HL-60/S4 treated with phorbol 12-myristate 13-acetate at 8.2 ng/mL for 4 days and 3 days (cell line): ENCODE measurements around the gene TRAPPC12.
"Not testable (repeated sequence)": the region's sequence is repeated elsewhere in the genome, so short reads cannot be mapped to it uniquely, and the experiment has no call there.

Experiments used
- in situ Hi-C: fragments of 300-500 bp; cut with MboI; formaldehyde crosslinking; loops from 2 replicates; pipeline ENCODE4 v1.15.0; 2022; ENCODE audit warnings: low sequenced_read_pairs

The TRAPPC12 gene

DNA sequence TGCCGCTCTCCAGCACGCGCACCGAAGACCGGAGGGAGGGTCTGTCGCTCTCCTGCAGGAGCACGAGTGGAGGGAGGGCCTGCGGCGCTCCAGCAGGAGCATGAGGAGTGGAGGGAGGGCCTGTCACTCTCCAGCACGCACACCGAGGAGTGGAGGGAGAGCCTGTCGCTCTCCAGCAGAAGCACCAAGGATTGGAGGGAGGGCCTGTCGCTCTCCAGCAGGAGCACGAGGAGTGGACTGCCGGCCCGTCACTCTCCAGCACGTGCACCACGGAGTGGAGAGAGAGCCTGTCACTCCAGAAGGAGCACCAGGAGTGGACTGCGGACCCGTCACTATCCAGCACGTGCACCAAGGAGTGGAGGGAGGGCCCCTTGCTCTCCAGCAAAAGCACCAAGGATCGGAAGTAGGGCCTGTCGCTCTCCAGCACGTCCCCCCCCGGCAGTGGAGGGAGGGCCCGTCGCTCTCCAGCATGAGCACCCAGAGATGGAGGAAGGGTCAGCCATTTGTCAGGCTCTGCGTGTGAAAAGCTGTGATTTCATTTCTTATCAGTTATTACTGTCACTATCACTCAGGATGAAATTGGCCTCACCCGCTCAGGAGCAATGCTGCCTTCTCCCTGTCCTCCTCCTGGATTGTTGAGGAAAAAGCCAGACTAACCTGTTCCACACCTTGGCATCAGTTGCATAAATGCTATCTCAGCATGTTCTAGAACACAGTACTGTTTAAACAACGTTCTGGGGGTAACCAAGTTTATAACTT is 103.9 kb downstream of the TRAPPC12 start:
- in situ Hi-C loops: no loop called here

DNA sequence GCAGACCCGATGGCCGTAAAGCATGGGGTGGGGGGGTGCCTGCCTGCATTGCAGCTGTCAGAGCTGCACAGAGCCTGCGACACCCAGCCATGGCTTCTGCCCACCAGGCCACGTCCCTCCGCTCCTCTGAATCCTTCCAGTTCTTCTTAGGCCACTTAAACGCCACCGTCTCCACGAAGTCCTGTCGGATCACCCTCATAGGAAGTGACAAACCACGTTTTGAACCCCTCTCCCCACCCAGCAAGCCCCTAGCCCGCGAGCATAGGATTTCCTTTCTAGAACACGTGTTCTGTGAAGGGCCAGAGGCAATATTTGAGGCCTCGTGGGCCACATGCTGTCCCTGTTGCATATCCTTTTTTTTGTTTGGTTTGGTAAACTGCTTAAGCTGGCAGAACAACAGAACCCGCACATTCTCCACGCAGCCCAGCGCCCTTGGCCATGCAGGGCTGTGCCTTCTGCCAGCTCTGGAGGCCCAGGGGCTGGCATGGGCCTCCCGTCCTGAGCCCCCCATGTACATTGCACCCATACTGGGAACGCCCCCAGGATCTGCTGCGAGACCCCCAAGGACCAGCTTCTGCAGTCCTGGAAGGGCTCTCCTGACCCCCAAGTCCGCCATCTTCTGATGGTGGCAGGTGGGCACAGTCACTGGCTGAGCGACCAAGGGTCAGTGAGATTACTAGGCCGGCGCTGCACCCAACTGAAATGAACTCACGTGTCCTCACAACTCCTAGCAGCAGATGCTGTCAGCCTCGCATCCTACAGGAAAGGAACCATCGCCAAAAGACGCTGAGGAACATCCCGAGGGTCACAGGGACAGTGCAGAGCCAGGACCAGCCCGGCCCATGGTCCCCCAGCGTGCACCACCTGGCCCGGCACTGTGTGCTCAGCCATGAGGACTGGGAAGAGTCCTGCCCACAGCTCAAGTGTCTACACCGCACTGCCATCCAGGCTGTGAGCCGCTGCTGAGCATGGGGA is 104.8 kb downstream of the TRAPPC12 start:
- in situ Hi-C loops: no loop called here

DNA sequence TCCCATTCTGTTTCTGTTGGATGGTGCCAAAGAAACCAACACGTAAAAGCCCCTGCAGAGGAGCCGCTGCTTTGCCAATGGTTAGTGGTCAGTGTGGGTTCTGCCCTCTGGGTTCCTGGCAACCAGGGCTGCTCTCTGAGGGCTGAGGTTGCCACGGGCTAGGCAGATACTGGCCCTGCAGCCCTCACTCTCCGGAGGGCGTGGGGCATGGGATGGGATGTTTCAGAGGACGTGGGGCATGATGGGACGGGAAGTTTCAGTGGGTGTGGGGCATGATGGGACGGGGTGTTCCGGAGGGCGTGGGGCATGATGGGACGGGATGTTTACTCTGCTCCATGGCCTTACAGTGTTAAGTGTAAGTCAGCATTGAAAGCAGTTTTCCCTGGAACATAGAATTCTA is 105.7 kb downstream of the TRAPPC12 start:
- in situ Hi-C loops: no loop called here

DNA sequence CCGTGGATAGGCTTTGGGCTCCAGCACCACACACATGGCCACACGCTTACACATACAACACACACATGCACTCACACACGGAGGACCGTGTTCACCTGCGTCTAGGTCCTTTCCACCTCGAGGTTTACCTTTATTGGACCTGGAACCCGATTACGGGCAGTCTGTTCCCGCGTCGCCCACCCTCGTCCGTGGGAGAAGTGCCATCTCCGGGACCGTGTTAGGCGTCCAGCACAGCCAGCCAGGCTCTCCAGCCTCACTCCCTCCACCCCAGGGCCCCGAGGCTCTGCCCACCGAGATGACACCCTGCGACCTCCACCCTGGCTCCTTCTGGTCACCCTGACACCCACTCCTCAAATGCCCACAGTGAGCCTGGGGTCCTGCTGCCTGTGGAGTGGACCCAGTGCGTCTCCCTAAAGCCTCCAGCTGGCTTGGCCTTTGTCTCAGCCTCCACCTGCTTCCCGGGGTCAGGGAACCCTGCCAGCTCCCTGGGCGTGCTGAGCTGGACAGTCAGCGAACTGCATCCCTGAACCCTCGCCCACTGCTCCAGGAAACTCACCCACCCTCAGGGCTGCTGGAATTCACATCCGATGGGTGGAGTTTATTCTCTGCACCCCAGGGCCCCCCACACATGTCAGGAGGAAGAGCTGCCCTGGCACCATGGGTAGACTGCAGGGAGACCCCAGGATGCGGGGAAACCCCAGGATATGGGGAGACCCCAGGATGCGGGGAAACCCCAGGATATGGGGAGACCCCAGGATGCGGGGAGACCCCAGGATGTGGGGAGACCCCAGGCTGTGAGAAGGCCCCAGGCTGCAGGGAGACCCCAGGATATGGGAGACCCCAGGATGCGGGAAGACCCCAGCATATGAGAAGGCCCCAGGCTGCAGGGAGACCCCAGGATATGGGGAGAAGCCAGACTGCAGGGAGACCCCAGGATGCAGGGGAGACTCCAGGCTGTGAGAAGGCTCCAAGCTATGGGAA is 106.8 kb downstream of the TRAPPC12 start:
- in situ Hi-C loops: no loop called here

DNA sequence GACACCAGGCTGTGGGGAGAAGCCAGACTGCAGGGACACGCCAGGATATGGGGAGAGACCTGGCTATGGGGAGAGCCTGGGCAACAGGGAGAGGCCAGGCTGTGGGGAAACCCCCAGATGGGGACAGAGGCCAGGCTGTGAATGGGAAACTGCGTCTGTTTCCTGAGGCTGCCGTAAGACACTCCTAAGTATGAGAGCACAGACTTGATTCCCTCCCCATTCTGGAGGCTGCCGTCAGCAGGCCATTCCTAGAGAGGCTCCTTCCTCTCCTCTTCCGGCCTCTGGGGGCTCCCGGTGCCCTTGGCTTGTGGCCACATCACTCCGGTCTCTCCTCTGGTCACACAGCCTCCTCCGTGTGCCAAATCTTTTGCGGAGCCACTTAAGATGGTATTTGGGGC is 107.5 kb downstream of the TRAPPC12 start:
- in situ Hi-C loops: no loop called here

DNA sequence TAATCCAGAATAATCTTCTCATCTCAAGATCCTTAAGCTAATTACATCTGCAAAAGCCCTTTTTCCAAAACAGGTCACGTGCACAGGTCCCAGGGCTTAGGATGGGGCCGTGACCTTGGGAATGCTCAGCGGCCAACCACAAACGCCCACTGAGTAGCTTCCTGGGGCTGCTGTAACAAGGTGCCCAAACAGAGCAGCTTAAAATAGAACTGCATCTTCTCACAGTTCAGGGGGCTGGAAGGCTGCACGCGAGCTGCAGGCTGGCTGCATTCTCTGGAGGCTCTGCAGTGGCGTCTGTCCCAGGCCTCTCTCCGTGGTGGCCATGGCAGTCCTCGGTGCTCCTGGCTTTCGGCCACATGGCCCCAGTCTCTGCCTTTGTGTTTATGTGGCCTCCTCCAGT is 107.9 kb downstream of the TRAPPC12 start:
- in situ Hi-C loops: no loop called here

DNA sequence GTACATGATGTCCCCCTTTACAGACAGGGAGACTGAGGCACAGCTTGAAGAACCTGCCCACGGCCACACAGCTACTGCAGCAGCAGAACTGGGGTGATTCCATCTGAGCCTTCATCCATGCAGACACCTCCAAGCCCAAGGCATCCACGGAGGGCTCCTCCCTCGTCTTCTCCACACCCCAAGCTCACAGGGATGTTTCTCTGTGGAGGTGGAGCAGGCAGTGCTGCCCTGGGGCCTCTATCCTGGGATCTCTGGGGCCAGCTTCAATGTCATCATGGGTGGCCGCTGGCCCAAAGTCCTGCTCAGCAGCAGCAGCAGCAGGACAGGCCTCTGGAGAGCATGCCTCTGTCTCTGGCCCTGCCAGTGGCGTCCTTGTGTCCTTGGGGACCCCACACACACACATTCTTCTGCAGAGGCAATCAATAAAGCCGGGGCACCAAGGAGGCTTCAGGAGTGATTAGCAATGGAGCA is 108.6 kb downstream of the TRAPPC12 start:
- in situ Hi-C loops: no loop called here

DNA sequence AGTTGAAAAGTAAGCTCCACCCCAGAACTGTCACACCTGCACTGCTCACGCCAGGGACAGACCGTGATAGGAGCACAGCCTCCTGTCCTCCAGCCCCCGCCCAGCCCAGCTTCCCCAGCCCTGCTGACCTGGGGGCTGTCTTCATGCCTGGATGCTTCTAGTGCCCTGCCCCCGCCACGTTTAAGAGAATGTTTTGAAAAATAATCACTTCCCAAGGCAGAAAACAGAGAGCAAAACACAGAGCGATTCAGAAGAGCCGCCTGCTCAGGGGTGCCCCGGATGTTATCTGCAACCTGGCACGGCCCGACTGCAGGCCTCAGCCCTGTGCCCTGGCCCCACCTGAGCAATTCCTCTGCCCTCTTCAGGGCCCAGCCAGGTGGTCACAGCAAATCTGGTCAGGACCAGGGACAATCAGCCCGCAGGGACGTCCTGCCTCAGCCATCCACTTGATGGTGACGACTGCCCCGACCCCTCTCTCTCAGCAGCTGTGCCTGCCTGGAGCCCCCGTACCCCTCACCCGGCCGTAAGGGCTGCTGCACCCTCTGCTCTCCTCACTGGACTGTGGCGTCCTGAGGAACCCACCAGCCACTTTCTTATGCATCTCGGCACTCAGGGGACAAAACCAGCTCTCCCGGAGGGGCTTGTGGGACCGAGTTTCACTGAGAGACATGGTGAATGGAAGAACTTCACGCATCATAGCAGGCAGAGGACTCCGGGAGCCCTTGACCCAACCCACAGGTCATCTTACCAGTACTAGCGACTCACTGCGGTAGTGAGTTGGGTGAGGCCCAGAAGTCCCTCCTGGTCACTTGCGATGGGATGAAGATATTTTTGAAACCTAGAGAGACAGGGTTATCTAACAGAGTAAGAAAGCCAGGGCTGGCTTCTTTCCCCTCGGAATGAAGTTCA is 109.6 kb downstream of the TRAPPC12 start:
- in situ Hi-C loops: no loop called here

DNA sequence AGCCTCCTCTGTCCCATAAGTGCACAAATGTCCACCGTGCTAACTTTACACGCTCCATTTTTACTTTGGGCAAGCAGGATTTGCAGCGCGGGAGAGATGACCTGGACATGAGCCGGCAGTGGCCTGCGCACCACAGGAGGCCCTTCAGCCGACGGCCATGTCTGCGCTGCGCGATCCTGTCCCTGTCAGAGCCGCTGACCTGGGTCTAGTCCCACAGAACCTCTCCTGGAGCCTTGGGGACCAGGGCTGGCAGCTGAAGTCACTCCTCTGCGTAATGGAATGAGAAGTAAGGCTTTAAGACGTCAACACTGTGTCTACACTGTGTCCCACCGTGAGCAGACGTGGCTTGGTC is 110.2 kb downstream of the TRAPPC12 start:
- in situ Hi-C loops: no loop called here

DNA sequence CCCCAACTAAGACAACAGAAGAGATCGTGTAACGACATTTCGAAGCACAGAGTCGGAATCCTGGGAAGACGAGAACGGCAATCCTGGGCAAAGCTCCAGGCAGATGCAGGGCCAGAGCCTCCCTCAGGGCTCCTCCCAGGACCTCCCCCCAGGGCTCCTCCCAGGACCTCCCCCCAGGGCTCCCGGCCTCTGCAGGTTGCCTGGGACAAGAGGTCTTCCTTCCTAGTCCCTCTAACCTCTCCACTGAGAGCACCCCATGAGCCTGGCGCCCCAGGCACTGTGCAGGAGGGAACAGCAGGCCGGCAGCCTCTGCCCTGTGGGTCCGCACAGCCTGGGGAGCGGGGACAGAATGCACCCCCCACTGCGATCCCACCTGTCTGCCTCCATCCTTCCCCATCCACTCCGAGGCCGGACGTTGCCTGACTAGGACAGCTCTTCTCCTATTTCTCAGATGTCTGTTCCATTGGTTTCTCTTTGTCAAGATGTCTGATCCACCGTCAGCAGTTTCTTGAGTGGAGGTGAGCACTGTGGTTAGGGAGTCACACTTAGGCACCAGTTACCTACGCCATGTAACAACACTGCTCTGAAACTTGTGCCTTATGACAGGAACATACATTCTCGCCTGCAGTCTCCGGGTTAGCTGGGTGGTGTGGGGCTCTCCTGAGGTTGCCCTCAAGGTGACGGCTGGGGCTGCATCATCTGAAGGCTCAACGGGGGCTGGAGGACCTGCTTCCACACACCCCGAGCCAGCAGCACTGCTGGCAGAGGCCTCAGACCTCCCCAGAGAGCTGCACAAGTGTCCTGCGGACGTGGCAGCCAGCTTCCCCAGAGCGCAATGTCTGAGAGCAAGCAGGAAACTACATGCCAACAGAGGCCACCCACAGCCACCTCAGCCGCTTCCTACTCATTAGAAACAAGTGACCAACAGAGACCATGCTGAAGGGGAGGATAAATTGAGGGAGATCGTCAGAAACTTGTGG is 111.0 kb downstream of the TRAPPC12 start:
- in situ Hi-C loops: no loop called here

DNA sequence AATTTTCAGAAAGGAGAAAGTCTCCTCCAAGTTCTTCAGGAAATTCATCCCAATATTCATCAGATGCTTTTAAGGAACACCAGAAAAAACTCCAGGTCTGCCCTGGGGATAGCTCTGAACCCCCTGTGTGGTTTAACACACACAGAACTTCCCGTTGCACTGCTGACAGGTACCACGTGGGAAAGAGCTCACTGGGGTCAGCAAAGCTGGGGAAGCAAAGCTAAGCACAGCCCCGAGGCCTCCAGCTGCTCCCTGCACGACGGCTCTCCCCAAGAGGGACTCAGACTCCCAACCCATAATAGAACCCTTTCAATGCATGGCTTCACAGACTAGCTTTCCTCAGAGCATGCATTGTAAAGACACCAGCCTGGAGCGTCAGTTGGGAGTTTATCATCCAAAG is 111.8 kb downstream of the TRAPPC12 start:
- in situ Hi-C loops: no loop called here

DNA sequence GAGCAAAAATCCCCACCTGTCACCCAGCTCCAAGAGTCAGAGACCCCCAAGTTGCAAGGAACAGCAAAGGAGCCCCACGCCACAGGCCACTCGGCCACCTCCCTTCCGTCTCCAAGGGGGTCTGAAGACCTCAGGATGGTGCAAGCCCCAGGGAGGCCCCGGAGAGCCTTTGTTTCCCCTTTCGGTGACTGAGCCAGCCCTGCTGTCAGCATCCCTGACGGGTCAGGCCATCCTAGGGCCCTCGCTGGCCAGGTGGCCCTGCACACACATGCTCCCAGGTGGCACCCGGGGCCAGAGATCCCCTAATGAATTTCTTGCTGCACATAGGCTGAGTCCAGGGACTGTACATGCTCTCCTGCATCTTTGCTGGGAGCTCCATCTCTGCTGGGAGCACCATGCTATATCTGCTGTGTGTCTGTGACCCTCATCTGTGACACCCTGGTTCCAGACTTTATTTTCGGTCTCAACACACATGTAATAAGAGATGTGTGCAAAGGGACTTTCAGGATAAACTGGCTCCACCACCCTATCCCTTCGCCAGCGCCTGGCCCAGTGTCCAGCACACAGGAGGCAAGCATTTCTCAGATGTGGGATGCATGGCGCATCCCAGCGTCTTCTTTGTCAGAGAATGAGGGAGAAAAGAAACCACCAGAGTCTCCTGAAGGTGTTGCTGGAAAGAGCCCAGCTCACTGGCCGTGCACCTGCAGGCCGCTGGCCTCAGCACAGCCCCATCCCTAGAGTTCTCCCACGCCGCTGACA is 112.4 kb downstream of the TRAPPC12 start:
- in situ Hi-C loops: no loop called here

DNA sequence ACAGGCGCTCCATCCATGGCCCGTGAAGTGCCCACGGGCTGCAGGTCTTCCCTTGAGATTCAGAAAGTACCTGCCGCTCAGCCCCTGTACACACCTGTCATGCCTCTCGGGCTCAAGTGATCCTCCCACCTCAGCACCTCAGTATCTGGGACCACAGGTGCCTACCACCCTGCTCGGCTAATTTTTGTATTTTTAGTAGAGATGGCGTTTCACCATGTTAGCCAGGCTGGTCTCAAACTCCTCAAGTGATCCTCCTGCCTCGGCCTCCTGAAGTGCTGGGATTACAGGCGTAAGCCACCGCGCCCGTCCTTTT is 112.9 kb downstream of the TRAPPC12 start:
- in situ Hi-C loops: not testable (repeated sequence)

DNA sequence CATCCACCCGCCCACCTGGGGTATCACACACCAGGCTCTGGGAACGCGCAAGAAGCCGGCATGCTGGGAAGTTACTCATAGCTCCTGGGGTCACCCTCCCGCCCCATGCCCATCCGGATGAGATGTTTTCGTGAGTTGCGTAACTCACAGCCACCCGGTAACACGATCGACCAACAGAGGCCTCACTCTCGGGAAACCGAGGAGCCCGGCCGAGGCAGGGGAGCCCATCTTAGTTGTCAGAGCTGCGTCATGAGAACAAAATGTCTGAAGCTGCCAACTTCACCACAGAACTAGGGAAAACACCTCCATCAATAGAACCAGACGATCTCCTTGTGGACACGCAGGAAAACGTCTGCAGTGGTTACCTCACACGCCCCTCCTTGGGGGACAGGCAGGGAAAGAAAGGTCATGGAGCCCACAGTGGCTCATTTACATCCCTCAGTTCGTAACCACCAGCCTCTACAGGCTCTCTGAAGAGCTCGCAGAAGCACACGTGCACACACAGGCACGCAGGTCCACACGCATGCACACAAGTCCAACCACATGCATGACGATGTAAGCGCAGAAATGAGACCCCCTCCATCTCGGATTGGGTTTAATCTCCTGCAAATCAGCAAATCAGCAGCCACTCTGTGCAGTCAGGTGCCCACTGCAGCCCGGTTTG is 113.6 kb downstream of the TRAPPC12 start:
- in situ Hi-C loops: no loop called here

DNA sequence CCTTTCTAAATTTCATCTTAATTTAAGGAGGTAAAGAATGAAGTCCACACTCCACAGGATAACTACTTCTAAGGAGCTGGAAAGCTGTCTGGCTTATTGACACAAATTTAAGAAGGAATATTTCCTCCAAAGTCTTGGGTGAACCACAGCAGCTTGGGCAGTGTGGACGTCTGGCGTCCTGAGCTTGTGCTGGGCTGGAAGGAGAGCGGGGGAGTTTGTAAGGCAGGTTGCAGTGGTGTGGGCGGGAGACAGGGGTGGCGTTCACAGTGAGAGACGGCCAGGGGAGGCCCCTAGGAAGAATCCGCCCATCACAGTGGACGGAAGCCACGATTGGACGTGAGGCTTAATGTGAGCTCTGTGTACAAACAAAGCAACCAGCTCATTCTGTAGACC is 114.1 kb downstream of the TRAPPC12 start:
- in situ Hi-C loops: no loop called here

DNA sequence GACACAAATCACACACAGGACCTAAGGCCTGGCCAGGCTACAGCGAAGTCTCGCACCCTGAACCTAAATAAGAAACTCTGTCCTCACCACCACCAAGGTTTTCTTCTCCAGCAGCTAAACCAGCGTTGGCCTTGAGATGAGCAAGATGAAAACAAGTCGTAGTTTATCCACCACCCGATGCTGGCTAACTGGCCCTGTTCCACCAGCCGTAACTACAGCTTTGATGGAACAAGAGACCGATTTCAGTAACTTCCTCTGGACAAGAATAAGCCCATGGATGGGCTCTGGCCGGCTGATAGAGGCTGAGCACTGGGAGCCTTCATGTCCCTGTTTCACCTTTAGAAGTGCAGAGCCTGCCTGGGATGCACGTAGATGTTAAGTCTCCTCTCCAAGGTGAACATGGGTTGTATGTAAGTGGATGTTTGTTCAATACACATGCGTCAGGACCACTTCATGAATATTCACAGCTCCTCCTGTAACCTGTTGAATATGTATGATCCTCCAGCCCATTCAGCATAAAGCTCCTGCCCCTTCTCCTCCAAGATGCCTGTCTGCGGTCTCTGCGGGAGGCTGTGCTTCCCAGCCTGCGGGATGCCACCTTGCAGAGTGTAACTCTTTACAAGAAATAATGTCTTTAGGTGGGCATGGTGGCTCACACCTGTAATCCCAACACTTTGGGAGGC is 115.6 kb downstream of the TRAPPC12 start:
- in situ Hi-C loops: no loop called here

DNA sequence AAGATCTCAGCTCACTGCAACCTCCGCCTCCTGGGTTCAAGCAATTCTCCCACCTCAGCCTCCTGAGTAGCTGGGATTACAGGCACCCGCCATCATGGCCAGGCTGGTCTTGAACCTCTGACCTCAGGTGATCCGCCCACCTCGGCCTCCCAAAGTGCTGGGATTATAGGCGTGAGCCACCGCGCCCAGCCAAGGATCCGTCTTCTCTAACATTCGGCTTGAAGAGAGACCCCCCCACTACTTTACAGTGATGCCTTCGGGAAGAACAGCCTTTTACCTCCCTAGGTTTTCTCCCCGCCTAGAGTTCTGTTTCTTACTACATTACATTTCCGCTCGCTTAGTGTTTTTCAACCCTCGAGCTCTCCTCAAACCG is 117.2 kb downstream of the TRAPPC12 start:
- in situ Hi-C loops: not testable (repeated sequence)
